Neural cell (in vitro differentiated cells): ENCODE data around the gene GPR146. TPM values are rescaled to one million over a fixed set of nuclear protein-coding genes. Genes with fewer than 3 reads are reported as not detected.

Experiments used
- H2AFZ ChIP-seq: fragments of 200-600, 300-800 bp; sonication (generic), shearing (Covaris generic); 2 replicates; pipeline ENCODE4 v1.6.0; 2014; ENCODE audit warnings: low read depth, mild to moderate bottlenecking, antibody characterized with exemption, low read length, moderate library complexity
- H3F3A ChIP-seq: fragments of 200-600 bp; shearing (Covaris generic); 2 replicates; pipeline ENCODE4 v1.6.1; 2016; ENCODE audit warnings: mild to moderate bottlenecking, moderate library complexity, mixed read lengths, antibody characterized with exemption, low read length; ENCODE audit not compliant: insufficient read depth, poor library complexity, severe bottlenecking
- H3K27ac ChIP-seq: fragments of 200-600, 300-800 bp; sonication (generic), shearing (Covaris generic); 2 replicates; pipeline ENCODE4 v1.5.1; 2014; ENCODE audit warnings: mild to moderate bottlenecking, low read length, moderate library complexity
- H3K27me3 ChIP-seq: fragments of 300-800, 200-600 bp; sonication (generic), shearing (Covaris generic); 2 replicates; pipeline ENCODE4 v1.6.0; 2014; ENCODE audit warnings: mild to moderate bottlenecking, low read depth, low read length, moderate library complexity; ENCODE audit not compliant: insufficient read depth
- H3K36me3 ChIP-seq: fragments of 300-800, 200-600 bp; sonication (generic), shearing (Covaris generic); 2 replicates; pipeline ENCODE4 v1.5.1; 2014; ENCODE audit warnings: mild to moderate bottlenecking, antibody characterized with exemption, low read length, moderate library complexity; ENCODE audit not compliant: insufficient read depth
- H3K4me2 ChIP-seq: fragments of 300-800, 200-600 bp; sonication (generic), shearing (Covaris generic); 2 replicates; pipeline ENCODE4 v1.6.0; 2014; ENCODE audit warnings: mild to moderate bottlenecking, low read length
- H3K4me3 ChIP-seq: fragments of 300-800, 200-600 bp; sonication (generic), shearing (Covaris generic); 2 replicates; pipeline ENCODE4 v1.5.1; 2014; ENCODE audit warnings: mild to moderate bottlenecking, low read length, moderate library complexity
- H3K79me2 ChIP-seq: fragments of 200-600 bp; shearing (Covaris generic); replicated peaks from 2 replicates; pipeline ENCODE4 v1.6.0; 2014; ENCODE audit warnings: mild to moderate bottlenecking, low read length, moderate library complexity; ENCODE audit not compliant: insufficient read depth
- H3K9ac ChIP-seq: fragments of 300-800, 200-600 bp; sonication (generic), shearing (Covaris generic); 2 replicates; pipeline ENCODE4 v1.6.1; 2016; ENCODE audit warnings: mild to moderate bottlenecking, low read length, mixed read lengths
- H3K9me2 ChIP-seq: fragments of 200-600 bp; shearing (Covaris generic); 2 replicates; pipeline ENCODE4 v1.6.1; 2016; ENCODE audit warnings: mild to moderate bottlenecking, low read length, mixed read lengths; ENCODE audit not compliant: insufficient read depth
- H3K9me3 ChIP-seq: fragments of 200-600, 300-800 bp; sonication (generic), shearing (Covaris generic); 2 replicates; pipeline ENCODE4 v1.6.1; 2016; ENCODE audit warnings: mild to moderate bottlenecking, mixed run types, low read length, moderate library complexity, mixed read lengths
- H4K20me1 ChIP-seq: fragments of 200-600 bp; shearing (Covaris generic); 2 replicates; pipeline ENCODE4 v1.6.1; 2016; ENCODE audit warnings: mild to moderate bottlenecking, mixed run types; ENCODE audit not compliant: insufficient read depth
- EP300 ChIP-seq: fragments of 450-650 bp; conservative IDR thresholded peaks from 2 replicates; pipeline ENCODE4 v1.6.1; 2014; ENCODE audit warnings: antibody characterized with exemption, mild to moderate bottlenecking, moderate library complexity; ENCODE audit not compliant: poor library complexity, severe bottlenecking
- EZH2 ChIP-seq: fragments of 200-600, 300-800 bp; shearing (Covaris generic), sonication (generic); IDR thresholded peaks from 2 replicates; pipeline ENCODE4 v1.6.1; 2014; ENCODE audit warnings: antibody characterized with exemption, low read length, borderline replicate concordance, mild to moderate bottlenecking; ENCODE audit not compliant: insufficient read depth, poor library complexity, severe bottlenecking
- MXI1 ChIP-seq: fragments of 450-650 bp; conservative IDR thresholded peaks from 2 replicates; pipeline ENCODE4 v1.6.1; 2014; ENCODE audit warnings: antibody characterized with exemption, mild to moderate bottlenecking; ENCODE audit not compliant: poor library complexity, severe bottlenecking
- POLR2AphosphoS5 ChIP-seq: IDR thresholded peaks from 2 replicates; pipeline ENCODE4 v1.6.1; 2012
- RAD21 ChIP-seq: fragments of 450-650 bp; conservative IDR thresholded peaks from 2 replicates; pipeline ENCODE4 v1.6.1; 2014; ENCODE audit warnings: antibody characterized with exemption, mild to moderate bottlenecking, moderate library complexity
- REST ChIP-seq: IDR thresholded peaks from 2 replicates; pipeline ENCODE4 v1.6.1; 2012; ENCODE audit warnings: borderline replicate concordance
- SMC3 ChIP-seq: fragments of 450-650 bp; conservative IDR thresholded peaks from 2 replicates; pipeline ENCODE4 v1.6.1; 2014; ENCODE audit warnings: antibody characterized with exemption, mild to moderate bottlenecking, moderate library complexity; ENCODE audit not compliant: poor library complexity
- TAF1 ChIP-seq: IDR thresholded peaks from 2 replicates; pipeline ENCODE4 v1.6.1; 2012; ENCODE audit warnings: low read depth
- polyA plus RNA-seq: library from polyadenylated mRNA; depleted of rRNA; stranded (reverse); fragments of >200 nt; gene quantifications from 2 replicates; pipeline ENCODE4 v1.2.3, GENCODE V29; 2014
- TF ChIP-seq, protein P1 (sequence below): fragments of 450-650 bp; IDR thresholded peaks from 2 replicates; pipeline ENCODE4 v1.5.1; 2014; ENCODE audit warnings: antibody characterized with exemption, mild to moderate bottlenecking, moderate library complexity; ENCODE audit not compliant: poor library complexity, severe bottlenecking

GPR146 gene
- polyA plus RNA-seq, 1 donor from 2014 or later = not detected

GRCh38 chr7:1074593-1075431, 30.5 kb downstream of the GPR146 start:
- H3K27ac ChIP-seq = no peak overlapping the region
- no peaks in the 10 kb centered on the region for H3F3A ChIP-seq
- H2AFZ ChIP-seq = no peak overlapping the region
- no peaks in the 10 kb centered on the region for H3K36me3 ChIP-seq
- H3K9ac ChIP-seq = no peak overlapping the region
- no peak overlapping the region for H3K4me3 ChIP-seq
- H3K9me2 ChIP-seq = no peaks in the 10 kb centered on the region
- no peak overlapping the region for H3K4me2 ChIP-seq
- no peaks in the 10 kb centered on the region for H3K9me3 ChIP-seq
- no peaks in the 10 kb centered on the region for H3K27me3 ChIP-seq
- H3K79me2 ChIP-seq = no peaks in the 10 kb centered on the region
- TF ChIP-seq MXI1 (no peak), TAF1 (no peak), RAD21 (no peak), EZH2 (no peak), SMC3 (no peak), EP300 (no peak), REST (no peak), POLR2AphosphoS5 (no peak)
- TF ChIP-seq, protein P1, sequence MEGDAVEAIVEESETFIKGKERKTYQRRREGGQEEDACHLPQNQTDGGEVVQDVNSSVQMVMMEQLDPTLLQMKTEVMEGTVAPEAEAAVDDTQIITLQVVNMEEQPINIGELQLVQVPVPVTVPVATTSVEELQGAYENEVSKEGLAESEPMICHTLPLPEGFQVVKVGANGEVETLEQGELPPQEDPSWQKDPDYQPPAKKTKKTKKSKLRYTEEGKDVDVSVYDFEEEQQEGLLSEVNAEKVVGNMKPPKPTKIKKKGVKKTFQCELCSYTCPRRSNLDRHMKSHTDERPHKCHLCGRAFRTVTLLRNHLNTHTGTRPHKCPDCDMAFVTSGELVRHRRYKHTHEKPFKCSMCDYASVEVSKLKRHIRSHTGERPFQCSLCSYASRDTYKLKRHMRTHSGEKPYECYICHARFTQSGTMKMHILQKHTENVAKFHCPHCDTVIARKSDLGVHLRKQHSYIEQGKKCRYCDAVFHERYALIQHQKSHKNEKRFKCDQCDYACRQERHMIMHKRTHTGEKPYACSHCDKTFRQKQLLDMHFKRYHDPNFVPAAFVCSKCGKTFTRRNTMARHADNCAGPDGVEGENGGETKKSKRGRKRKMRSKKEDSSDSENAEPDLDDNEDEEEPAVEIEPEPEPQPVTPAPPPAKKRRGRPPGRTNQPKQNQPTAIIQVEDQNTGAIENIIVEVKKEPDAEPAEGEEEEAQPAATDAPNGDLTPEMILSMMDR = no peak
- no peaks in the 10 kb centered on the region for H4K20me1 ChIP-seq

GRCh38 chr7:1076184-1077072, 32.1 kb downstream of the GPR146 start:
- Histone ChIP-seq H3F3A (no peaks in the 10 kb centered on the region), H2AFZ (no peak overlapping the region), H3K9ac (no peak overlapping the region), H3K36me3 (no peaks in the 10 kb centered on the region), H3K27me3 (no peaks in the 10 kb centered on the region), H3K9me2 (no peaks in the 10 kb centered on the region), H3K9me3 (no peaks in the 10 kb centered on the region), H4K20me1 (no peaks in the 10 kb centered on the region), H3K27ac (no peak overlapping the region), H3K4me3 (no peak overlapping the region), H3K4me2 (no peak overlapping the region), H3K79me2 (no peaks in the 10 kb centered on the region)
- TF ChIP-seq TAF1 (no peak), SMC3 (no peak), EP300 (no peak), EZH2 (no peak), POLR2AphosphoS5 (no peak)
- TF ChIP-seq, protein P1 = no peak
